ENCODE results near the gene BPHL. TPM values are rescaled to one million over a fixed set of nuclear protein-coding genes. Genes with fewer than 3 reads are reported as not detected.
"Not testable (repeated sequence)": the region's sequence is repeated elsewhere in the genome, so short reads cannot be mapped to it uniquely, and the experiment has no call there.

BPHL gene
- total RNA-seq, 1 donor from 2014 or later, result 12.1 TPM

DNA sequence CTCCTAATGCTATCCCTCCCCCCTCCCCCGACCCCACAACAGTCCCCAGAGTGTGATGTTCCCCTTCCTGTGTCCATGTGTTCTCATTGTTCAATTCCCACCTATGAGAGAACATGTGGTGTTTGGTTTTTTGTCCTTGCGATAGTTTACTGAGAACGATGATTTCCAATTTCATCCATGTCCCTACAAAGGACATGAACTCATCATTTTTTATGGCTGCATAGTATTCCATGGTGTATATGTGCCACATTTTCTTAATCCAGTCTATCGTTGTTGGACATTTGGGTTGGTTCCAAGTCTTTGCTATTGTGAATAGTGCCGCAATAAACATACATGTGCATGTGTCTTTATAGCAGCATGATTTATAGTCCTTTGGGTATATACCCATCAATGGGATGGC, 79.2 kb downstream of the BPHL start:
- H3K4me3 Mint-ChIP-seq (ENCODE audit: low read depth); DNase-seq (ENCODE audit: low spot score); H3K27ac Mint-ChIP-seq; H3K36me3 Mint-ChIP-seq (ENCODE audit: low read depth); intact Hi-C loops (cut with micrococcal nuclease); H3K4me1 Mint-ChIP-seq (ENCODE audit: low read depth); H3K9me3 Mint-ChIP-seq: not testable (repeated sequence)
- H3K27me3 Mint-ChIP-seq (ENCODE audit: low read depth), result peaks cover 10% of the 10 kb centered on the region

DNA sequence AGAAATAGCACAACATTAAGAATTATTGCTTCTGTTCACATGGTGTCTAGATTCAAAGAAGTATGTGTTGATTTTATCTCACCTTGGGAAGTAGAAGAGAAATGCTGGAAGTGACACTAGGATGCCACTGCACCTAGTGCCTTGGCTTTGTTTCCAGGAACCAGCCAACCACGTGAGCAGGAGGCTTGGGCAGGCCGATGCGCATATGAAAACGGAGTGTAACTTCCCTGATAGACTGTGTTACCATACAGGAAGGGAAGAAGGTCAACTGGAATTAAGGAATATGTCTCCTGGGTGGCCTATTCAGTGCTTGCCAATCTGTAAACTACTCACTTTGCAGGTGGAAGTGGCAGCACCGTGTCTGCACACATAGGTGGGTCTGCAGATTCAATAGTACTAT, 80.9 kb downstream of the BPHL start:
- no peaks in the 10 kb centered on the region for H3K9me3 Mint-ChIP-seq
- no peaks in the 10 kb centered on the region for H3K4me1 Mint-ChIP-seq (ENCODE audit: low read depth)
- H3K4me3 Mint-ChIP-seq (ENCODE audit: low read depth), result no peak overlapping the region
- intact Hi-C loops (cut with micrococcal nuclease), result no loop called here
- no peak overlapping the region for H3K27ac Mint-ChIP-seq
- peaks cover 22% of the 10 kb centered on the region for H3K27me3 Mint-ChIP-seq (ENCODE audit: low read depth)
- no peak for DNase-seq (ENCODE audit: low spot score)
- H3K36me3 Mint-ChIP-seq (ENCODE audit: low read depth), result no peaks in the 10 kb centered on the region

DNA sequence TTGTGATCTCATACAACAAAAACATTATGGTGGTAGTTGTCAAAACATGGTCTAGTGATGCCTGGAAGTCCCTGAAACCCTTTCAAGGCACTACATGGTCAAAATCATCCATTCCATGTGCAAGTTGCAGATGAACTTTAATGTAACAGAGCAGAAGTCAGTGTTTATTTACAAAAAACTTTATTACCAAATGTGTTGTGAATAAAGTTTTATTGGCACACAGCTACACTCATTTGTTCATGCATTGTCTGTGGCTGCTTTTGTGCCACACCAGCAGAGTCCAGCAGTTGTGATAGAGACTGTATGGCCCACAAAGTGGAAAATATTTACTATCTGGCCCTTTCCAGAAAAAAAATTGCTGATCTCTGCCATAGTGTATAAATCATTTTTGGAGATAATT, 82.2 kb downstream of the BPHL start:
- H3K4me1 Mint-ChIP-seq (ENCODE audit: low read depth), result peaks cover under 1% of the 10 kb centered on the region

DNA sequence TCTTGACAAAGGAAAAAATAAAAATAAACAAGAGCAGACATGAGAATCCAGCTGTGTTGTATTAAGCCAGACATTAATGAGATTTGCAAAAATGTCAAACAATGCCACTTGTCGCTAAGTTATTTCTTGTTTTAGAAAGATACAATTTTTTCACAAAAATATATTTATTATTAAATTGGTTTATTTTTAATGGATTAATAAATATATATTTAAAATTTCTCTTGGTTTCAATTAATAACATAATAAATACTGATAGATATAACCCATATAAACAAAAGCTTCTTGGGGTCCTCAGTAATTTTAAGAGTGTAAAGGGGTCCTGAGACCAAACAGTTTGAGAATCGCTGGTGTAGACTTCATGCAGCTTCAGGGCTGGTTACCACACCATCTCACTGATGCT, 82.9 kb downstream of the BPHL start:
- Mint-ChIP-seq H3K36me3 (ENCODE audit: low read depth) (no peaks in the 10 kb centered on the region), H3K9me3 (no peaks in the 10 kb centered on the region), H3K4me1 (ENCODE audit: low read depth) (peaks cover 6% of the 10 kb centered on the region), H3K27me3 (ENCODE audit: low read depth) (peaks cover 27% of the 10 kb centered on the region), H3K27ac (no peak overlapping the region), H3K4me3 (ENCODE audit: low read depth) (no peak overlapping the region)
- no peak for DNase-seq (ENCODE audit: low spot score)
- intact Hi-C loops (cut with micrococcal nuclease), result no loop called here

More for the DNA sequence above, 82.2 kb downstream of the BPHL start:
- Mint-ChIP-seq H3K27me3 (ENCODE audit: low read depth) (peaks cover 27% of the 10 kb centered on the region), H3K9me3 (no peaks in the 10 kb centered on the region), H3K4me3 (ENCODE audit: low read depth) (no peak overlapping the region), H3K27ac (no peak overlapping the region), H3K36me3 (ENCODE audit: low read depth) (no peaks in the 10 kb centered on the region)
- intact Hi-C loops (cut with micrococcal nuclease), result no loop called here
- DNase-seq (ENCODE audit: low spot score), result no peak

Other genes with a start within 250 kb of the BPHL start
- gene SERPINB9, start 215.4 kb upstream of the BPHL start, total RNA-seq, result 120 and 123 TPM in 2 replicates
- gene SERPINB6, start 147.1 kb upstream of the BPHL start, total RNA-seq, result 72.0 and 73.0 TPM in 2 replicates
- 42.5 and 45.6 TPM in 2 replicates for gene NQO2, start 118.8 kb upstream of the BPHL start, total RNA-seq
- gene RIPK1, start 50.2 kb upstream of the BPHL start, total RNA-seq, result 18.3 and 19.0 TPM in 2 replicates
- 7.2 and 7.4 TPM in 2 replicates for gene TUBB2A, start 38.8 kb downstream of the BPHL start, total RNA-seq
- 0.41 and 0.60 TPM in 2 replicates for gene TUBB2B, start 108.9 kb downstream of the BPHL start, total RNA-seq
- gene PSMG4, start 140.2 kb downstream of the BPHL start, total RNA-seq, result 26.4 and 30.9 TPM in 2 replicates

All from activated T-helper 2 cell treated with anti-CD3 and anti-CD28 coated beads, Interferon-gamma antibody, Interleukin-2, Interleukin-4, amounts not matched to agents 10 μg/mL and 5 μg/mL and 100 μg/mL, durations not matched to agents 14 hours and 24 hours and 36 hours (primary cell).